ENCODE measurements around the gene ANO2. TPM values are rescaled to one million over a fixed set of nuclear protein-coding genes. Genes with fewer than 3 reads are reported as not detected.

Gene ANO2
- total RNA-seq, 1 experiment from 2014 or later = not detected

DNA sequence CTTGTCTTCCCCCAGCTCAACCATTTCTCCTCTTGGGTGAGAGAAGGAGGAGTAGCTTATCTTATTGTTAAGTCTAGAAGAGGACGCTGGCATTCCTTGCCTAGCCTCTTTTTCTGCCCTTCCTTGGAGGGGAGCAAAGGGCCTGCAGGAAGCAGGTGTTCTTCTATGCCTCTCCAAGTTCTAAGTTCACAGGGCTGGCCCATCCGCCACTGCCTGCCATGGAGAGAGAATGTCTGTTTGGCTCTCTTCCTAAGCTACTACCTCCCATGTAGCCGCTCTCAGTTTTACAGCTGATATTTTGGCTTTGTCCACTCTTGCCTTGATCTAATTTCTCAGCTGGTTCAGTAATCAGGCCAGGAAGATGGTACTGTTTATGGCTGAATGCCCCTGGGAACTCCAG is 312.0 kb downstream of the ANO2 start:
- Histone ChIP-seq H3K9me2 (replicated peaks; ENCODE audit: low read length) (no peaks in the 10 kb centered on the region), H3F3A (ENCODE audit: low read length, unreplicated experiment) (no peaks in the 10 kb centered on the region), H3K79me2 (ENCODE audit: low read length) (no peaks in the 10 kb centered on the region), H3K9me3 (ENCODE audit: low read length) (no peaks in the 10 kb centered on the region), H3K27me3 (ENCODE audit: low read length) (peaks cover 20% of the 10 kb centered on the region), H3K4me1 (ENCODE audit: insufficient read depth, low read length) (no peaks in the 10 kb centered on the region), H3K4me3 (ENCODE audit: low read length) (no peak overlapping the region), H3K36me3 (ENCODE audit: low read depth, low read length) (no peaks in the 10 kb centered on the region), H2AFZ (ENCODE audit: low read length) (no peak overlapping the region), H3K27ac (ENCODE audit: low read length) (no peak overlapping the region), H3K9ac (ENCODE audit: low read length) (no peak overlapping the region), H3K4me2 (ENCODE audit: low read length) (no peak overlapping the region), H4K20me1 (ENCODE audit: low read length) (no peaks in the 10 kb centered on the region)
- ChIA-PET CTCF (no interaction called here), POLR2A (ENCODE audit: unreplicated experiment) (no interaction called here)
- BruUV-seq (replicated peaks) = no TSS peak
- TF ChIP-seq, protein P1, sequence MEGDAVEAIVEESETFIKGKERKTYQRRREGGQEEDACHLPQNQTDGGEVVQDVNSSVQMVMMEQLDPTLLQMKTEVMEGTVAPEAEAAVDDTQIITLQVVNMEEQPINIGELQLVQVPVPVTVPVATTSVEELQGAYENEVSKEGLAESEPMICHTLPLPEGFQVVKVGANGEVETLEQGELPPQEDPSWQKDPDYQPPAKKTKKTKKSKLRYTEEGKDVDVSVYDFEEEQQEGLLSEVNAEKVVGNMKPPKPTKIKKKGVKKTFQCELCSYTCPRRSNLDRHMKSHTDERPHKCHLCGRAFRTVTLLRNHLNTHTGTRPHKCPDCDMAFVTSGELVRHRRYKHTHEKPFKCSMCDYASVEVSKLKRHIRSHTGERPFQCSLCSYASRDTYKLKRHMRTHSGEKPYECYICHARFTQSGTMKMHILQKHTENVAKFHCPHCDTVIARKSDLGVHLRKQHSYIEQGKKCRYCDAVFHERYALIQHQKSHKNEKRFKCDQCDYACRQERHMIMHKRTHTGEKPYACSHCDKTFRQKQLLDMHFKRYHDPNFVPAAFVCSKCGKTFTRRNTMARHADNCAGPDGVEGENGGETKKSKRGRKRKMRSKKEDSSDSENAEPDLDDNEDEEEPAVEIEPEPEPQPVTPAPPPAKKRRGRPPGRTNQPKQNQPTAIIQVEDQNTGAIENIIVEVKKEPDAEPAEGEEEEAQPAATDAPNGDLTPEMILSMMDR (conservative IDR thresholded peaks at IDR 0.05; ENCODE audit: low read depth, low read length) = no peak
- TF ChIP-seq EZH2 (IDR thresholded peaks at IDR 0.05; ENCODE audit: low read length, unreplicated experiment) = no peak
- TF ChIP-seq EZH2phosphoT487 (IDR thresholded peaks at IDR 0.05; ENCODE audit: borderline replicate concordance, low read length) = no peak
- no peak for DNase-seq
- intact Hi-C loops (cut with micrococcal nuclease) = no loop called here
- no peak for ATAC-seq

DNA sequence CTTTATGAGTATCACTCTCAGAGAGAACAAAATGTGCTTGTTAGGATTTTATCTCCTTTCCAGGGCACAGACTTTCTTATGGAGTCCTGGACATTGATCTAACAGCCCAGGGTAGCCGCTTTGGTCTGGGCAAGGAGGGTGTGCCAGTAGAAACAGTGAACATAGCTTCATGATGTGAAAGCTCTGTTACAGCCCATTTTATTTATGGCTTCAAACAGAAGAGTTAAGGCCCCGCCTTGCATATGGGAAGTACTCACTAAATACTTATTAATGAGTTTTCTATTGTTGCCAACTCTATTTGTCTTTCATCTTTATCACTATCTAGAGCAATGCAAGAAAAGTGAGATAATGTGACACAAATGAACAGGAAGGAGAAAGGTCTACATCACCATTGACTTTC is 312.6 kb downstream of the ANO2 start:
- intact Hi-C loops (cut with micrococcal nuclease) = no loop called here
- POLR2A ChIA-PET (ENCODE audit: unreplicated experiment) = no interaction called here

GRCh38 chr12:5631497-5631896 is 313.6 kb downstream of the ANO2 start:
- CTCF ChIA-PET = no interaction called here
- no peak for TF ChIP-seq EZH2phosphoT487 (IDR thresholded peaks at IDR 0.05; ENCODE audit: borderline replicate concordance, low read length)
- no peak for TF ChIP-seq EZH2 (IDR thresholded peaks at IDR 0.05; ENCODE audit: low read length, unreplicated experiment)
- no peaks in the 10 kb centered on the region for H3K36me3 ChIP-seq (ENCODE audit: low read depth, low read length)
- intact Hi-C loops (cut with micrococcal nuclease) = no loop called here
- no peak overlapping the region for H3K27ac ChIP-seq (ENCODE audit: low read length)
- DNase-seq (no peak), ATAC-seq (no peak)
- no peaks in the 10 kb centered on the region for H3K9me3 ChIP-seq (ENCODE audit: low read length)
- no peak overlapping the region for H3K4me3 ChIP-seq (ENCODE audit: low read length)
- H4K20me1 ChIP-seq (ENCODE audit: low read length) = no peaks in the 10 kb centered on the region
- no peaks in the 10 kb centered on the region for H3K79me2 ChIP-seq (ENCODE audit: low read length)
- no peak overlapping the region for H3K9ac ChIP-seq (ENCODE audit: low read length)
- POLR2A ChIA-PET (ENCODE audit: unreplicated experiment) = no interaction called here
- H3K27me3 ChIP-seq (ENCODE audit: low read length) = peaks cover 20% of the 10 kb centered on the region
- no peaks in the 10 kb centered on the region for H3K9me2 ChIP-seq (replicated peaks; ENCODE audit: low read length)
- H3K4me2 ChIP-seq (ENCODE audit: low read length) = no peak overlapping the region
- H2AFZ ChIP-seq (ENCODE audit: low read length) = no peak overlapping the region
- H3K4me1 ChIP-seq (ENCODE audit: insufficient read depth, low read length) = no peaks in the 10 kb centered on the region
- BruUV-seq (replicated peaks) = no TSS peak
- H3F3A ChIP-seq (ENCODE audit: low read length, unreplicated experiment) = no peaks in the 10 kb centered on the region

More for the DNA sequence above, 312.6 kb downstream of the ANO2 start:
- Histone ChIP-seq H4K20me1 (ENCODE audit: low read length) (no peaks in the 10 kb centered on the region), H3K27me3 (ENCODE audit: low read length) (peaks cover 20% of the 10 kb centered on the region), H3K4me2 (ENCODE audit: low read length) (no peak overlapping the region), H3K79me2 (ENCODE audit: low read length) (no peaks in the 10 kb centered on the region), H2AFZ (ENCODE audit: low read length) (no peak overlapping the region), H3K9ac (ENCODE audit: low read length) (no peak overlapping the region), H3K4me3 (ENCODE audit: low read length) (no peak overlapping the region), H3K9me2 (replicated peaks; ENCODE audit: low read length) (no peaks in the 10 kb centered on the region), H3F3A (ENCODE audit: low read length, unreplicated experiment) (no peaks in the 10 kb centered on the region), H3K4me1 (ENCODE audit: insufficient read depth, low read length) (no peaks in the 10 kb centered on the region), H3K36me3 (ENCODE audit: low read depth, low read length) (no peaks in the 10 kb centered on the region), H3K9me3 (ENCODE audit: low read length) (no peaks in the 10 kb centered on the region), H3K27ac (ENCODE audit: low read length) (no peak overlapping the region)
- no peak for DNase-seq
- ATAC-seq = no peak
- CTCF ChIA-PET = no interaction called here
- TF ChIP-seq EZH2phosphoT487 (IDR thresholded peaks at IDR 0.05; ENCODE audit: borderline replicate concordance, low read length) = no peak
- no peak for TF ChIP-seq EZH2 (IDR thresholded peaks at IDR 0.05; ENCODE audit: low read length, unreplicated experiment)
- TF ChIP-seq, protein P1 (conservative IDR thresholded peaks at IDR 0.05; ENCODE audit: low read depth, low read length) = no peak
- BruUV-seq (replicated peaks) = no TSS peak
